EL (cell line): ENCODE results near the gene CHGA.
A peak's percentile ranks its signal among the peaks of the same experiment; 100 is the strongest.

Experiments
- DNase-seq: peaks from one replicate; pipeline ENCODE4 v3.0.0-alpha.2; 2016

The CHGA gene

GRCh38 chr14:92962831-92963095 is 39.8 kb downstream of the CHGA start:
- no peak for DNase-seq

GRCh38 chr14:92963301-92964123 is 40.6 kb downstream of the CHGA start:
- DNase-seq, result no peak

GRCh38 chr14:92964124-92965109 is 41.5 kb downstream of the CHGA start:
- no peak for DNase-seq

DNA sequence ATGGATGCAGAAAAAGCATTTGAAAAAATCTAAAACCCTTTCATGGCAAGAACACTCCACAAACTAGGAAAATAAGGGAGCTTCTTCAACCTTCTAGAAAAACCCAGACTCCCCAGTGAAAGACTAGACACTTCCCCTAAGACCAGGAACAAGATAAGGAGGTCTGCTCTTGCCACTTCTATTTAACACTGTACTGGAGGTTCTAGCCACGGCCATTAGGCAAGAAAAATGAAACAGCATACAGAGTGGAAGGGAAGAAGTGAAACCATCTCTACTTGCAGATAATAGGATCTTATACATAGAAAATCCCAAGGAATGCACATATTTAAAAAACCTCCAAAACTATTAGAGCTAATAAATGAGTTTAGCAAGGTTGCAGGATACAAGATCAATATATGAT is 42.3 kb downstream of the CHGA start:
- no peak for DNase-seq

DNA sequence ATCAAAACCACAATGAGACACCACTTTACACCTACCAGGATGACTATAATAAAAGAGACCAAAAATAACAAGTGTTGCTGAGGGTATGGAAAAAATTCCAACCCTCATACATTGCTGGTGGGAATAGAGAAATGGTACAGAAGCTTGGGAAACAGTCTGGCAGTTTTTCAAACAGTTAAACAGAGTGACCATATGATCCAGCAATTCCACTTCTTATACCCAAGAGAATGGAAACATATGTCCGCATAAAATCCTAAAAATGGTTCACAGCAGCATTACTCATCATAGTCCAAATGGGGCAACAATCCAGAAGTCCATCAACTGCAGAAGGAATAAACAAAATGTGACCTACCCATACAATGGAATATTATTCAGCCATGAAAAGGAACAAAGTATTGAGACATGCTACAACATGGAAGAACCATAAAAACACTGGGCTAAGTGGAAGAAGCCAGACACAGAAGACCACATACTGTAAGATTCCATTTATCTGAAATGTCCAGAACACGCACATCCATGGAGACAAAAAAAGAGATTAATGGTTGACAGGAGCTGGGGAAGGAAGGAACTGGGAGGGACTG is 44.5 kb downstream of the CHGA start:
- DNase-seq, result no peak

- DNase-seq, result no peak
These were observed 45.5 kb downstream of the CHGA start for GRCh38 chr14:92968291-92969020.

- no peak for DNase-seq
These were observed 46.5 kb downstream of the CHGA start for GRCh38 chr14:92969430-92969829.

- DNase-seq, result no peak
These were observed 46.9 kb downstream of the CHGA start for GRCh38 chr14:92969871-92970270.

- DNase-seq, result no peak
These were observed 47.3 kb downstream of the CHGA start for GRCh38 chr14:92970271-92970670.

- no peak for DNase-seq
These were observed 48.7 kb downstream of the CHGA start for GRCh38 chr14:92971601-92972180.

DNA sequence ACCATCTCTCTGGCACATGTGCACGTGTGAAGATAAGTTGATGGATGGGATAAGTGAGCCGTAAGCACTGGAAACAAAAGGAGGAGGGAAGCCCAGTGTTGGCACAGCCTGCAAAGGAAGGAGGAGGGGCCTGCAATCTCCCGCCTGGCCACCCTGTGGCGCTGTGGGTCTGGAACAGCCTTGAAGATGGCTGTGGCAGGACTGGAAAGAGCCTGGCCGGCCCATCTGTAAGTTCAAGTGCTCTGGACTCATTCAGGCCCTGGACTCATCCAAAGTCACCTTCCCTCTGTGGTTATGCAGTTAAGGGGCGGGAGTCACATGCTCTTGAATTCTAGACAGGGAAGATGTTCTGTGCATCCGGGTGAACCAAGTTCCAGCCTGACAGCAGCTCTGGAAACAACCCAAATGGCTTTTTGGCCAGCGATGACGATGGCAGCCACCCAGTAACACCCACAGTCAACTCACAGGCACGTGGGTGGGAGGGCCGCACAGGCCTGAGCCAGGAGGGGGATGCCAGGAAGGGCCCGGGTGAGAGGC is 50.4 kb downstream of the CHGA start:
- DNase-seq, result peak; percentile 90

- DNase-seq, result peak; percentile 74
These were observed 50.9 kb downstream of the CHGA start for GRCh38 chr14:92973798-92974372.

GRCh38 chr14:92974541-92975345 is 51.8 kb downstream of the CHGA start:
- DNase-seq, result no peak

- no peak for DNase-seq
These were observed 53.3 kb downstream of the CHGA start for GRCh38 chr14:92976268-92976667.

GRCh38 chr14:92978229-92979021 is 55.5 kb downstream of the CHGA start:
- DNase-seq, result no peak

- no peak for DNase-seq
These were observed 57.9 kb downstream of the CHGA start for GRCh38 chr14:92980866-92981265.

- no peak for DNase-seq
These were observed 58.8 kb downstream of the CHGA start for GRCh38 chr14:92981726-92982125.

DNA sequence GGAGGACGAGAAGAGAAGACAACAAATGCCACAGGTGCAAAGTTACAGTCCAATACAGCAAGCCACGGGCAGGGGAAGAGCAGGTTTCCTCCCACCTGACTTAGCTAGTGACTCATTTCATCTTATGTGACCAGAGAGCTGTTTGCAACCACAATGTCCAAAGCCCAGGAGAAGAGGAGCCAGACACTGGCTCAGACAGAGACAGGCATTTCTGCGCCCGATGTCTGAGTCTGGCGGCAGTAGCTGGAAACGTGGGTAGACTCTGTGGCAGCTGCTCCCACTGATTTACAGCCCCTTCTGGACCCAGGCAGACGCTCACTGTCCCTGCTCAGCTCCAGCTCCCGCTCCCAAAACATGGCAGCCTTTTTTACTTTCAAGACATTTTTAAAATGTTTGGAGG is 60.0 kb downstream of the CHGA start:
- DNase-seq, result no peak

DNA sequence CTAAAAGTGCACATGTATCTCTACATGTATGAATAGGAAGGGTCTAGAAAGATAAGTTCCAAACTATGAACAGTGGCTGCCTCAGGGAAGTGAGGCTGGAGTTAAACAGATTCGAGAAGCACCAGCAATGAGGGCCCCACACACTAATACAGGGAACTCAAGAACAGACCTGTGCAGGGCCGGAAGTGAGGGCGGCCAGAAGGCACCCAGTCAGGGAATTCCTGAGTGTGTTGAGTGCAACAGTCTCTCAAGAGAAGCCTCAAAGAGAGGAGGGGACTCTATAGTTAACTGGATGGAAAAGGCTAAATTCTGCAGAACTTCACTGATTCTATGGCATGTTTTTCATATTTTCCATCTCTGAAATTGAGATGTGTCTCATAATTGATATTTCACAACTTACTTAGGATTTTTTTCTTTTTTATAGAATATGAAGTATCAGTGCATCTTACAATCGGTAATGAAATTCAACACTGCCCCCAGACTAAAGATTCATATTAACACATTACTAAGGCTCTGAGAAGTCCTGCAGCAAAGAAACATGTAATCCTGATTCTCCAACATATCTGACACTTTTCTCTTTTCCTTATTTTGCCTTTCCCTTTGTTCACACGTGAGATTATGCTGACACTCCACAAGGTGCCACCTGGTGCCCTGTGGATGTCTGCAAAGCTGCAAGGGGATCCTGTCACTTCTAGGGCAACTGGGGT is 61.3 kb downstream of the CHGA start:
- DNase-seq, result no peak
